Liver (tissue), 9 donors: Measurements from ENCODE around the gene S1PR1. TPM values are rescaled to one million over a fixed set of nuclear protein-coding genes. Genes with fewer than 3 reads are reported as not detected.

Source experiments
- DNase-seq: peaks from one replicate; pipeline ENCODE4 v3.0.0-alpha.2; 2017; ENCODE audit warnings: low spot score
- H3K27ac ChIP-seq, 2 donors: one replicate each; pipeline ENCODE4 v1.7.0; 2013; ENCODE audit warnings: inconsistent platforms in 2 of 2, low read length in 2 of 2, control low read depth in 1 of 2, low read depth in 1 of 2, mild to moderate bottlenecking in 1 of 2
- H3K27me3 ChIP-seq, 4 donors: one replicate each; pipeline versions ENCODE4 v1.6.1 to v1.7.0; 2013; ENCODE audit warnings: low read length in 3 of 4, inconsistent platforms in 1 of 4, mild to moderate bottlenecking in 1 of 4, moderate library complexity in 1 of 4; ENCODE audit not compliant: control insufficient read depth in 4 of 4, insufficient read depth in 4 of 4
- H3K36me3 ChIP-seq, 4 donors: one replicate each; pipeline versions ENCODE4 v1.6.1 to v1.7.0; 2013; ENCODE audit warnings: low read length in 3 of 4, mild to moderate bottlenecking in 3 of 4, low read depth in 1 of 4, moderate library complexity in 1 of 4; ENCODE audit not compliant: control insufficient read depth in 4 of 4, insufficient read depth in 3 of 4
- H3K4me1 ChIP-seq, 4 donors: one replicate each; pipeline versions ENCODE4 v1.6.1 to v1.7.0; 2013; ENCODE audit warnings: low read length in 3 of 4, mild to moderate bottlenecking in 3 of 4, moderate library complexity in 1 of 4; ENCODE audit not compliant: control insufficient read depth in 4 of 4, insufficient read depth in 4 of 4
- H3K4me3 ChIP-seq, 3 donors: one replicate each; pipeline versions ENCODE4 v1.6.1 to v1.7.0; 2013; ENCODE audit warnings: low read length in 3 of 3, control low read depth in 1 of 3, low read depth in 1 of 3, mild to moderate bottlenecking in 1 of 3
- H3K9ac ChIP-seq, 2 donors: one replicate each; pipeline ENCODE4 v1.7.0; 2013; ENCODE audit warnings: low read length in 2 of 2, mild to moderate bottlenecking in 2 of 2, moderate library complexity in 2 of 2, control low read depth in 1 of 2, low read depth in 1 of 2
- H3K9me3 ChIP-seq, 4 donors: one replicate each; pipeline versions ENCODE4 v1.6.1 to v1.7.0; 2013; ENCODE audit warnings: low read length in 3 of 4; ENCODE audit not compliant: control insufficient read depth in 4 of 4
- EGR1 ChIP-seq, 2 donors: IDR thresholded peaks; 2 replicates each; pipeline ENCODE4 v1.6.1; 2016 to 2018; ENCODE audit warnings: antibody characterized with exemption in 2 of 2, low read depth in 2 of 2
- FOXA1 ChIP-seq: IDR thresholded peaks from 2 replicates; pipeline ENCODE4 v1.6.1; 2016; ENCODE audit warnings: antibody characterized with exemption
- FOXA2 ChIP-seq: IDR thresholded peaks from 2 replicates; pipeline ENCODE4 v1.6.1; 2016; ENCODE audit warnings: antibody characterized with exemption
- GABPA ChIP-seq, 2 donors: IDR thresholded peaks in 1 of 2; conservative IDR thresholded peaks in 1 of 2; 2 replicates each; pipeline ENCODE4 v1.6.1; 2016; ENCODE audit warnings: antibody characterized with exemption in 2 of 2, mild to moderate bottlenecking in 1 of 2, moderate library complexity in 1 of 2
- HNF4A ChIP-seq, 2 donors: conservative IDR thresholded peaks; 2 replicates each; pipeline ENCODE4 v1.6.1; 2016; ENCODE audit warnings: antibody characterized with exemption in 2 of 2, mild to moderate bottlenecking in 2 of 2
- HNF4G ChIP-seq: IDR thresholded peaks from 2 replicates; pipeline ENCODE4 v1.6.1; 2016; ENCODE audit warnings: antibody characterized with exemption
- JUND ChIP-seq, 2 donors: IDR thresholded peaks; 2 replicates each; pipeline ENCODE4 v1.6.1; 2016; ENCODE audit warnings: antibody characterized with exemption in 2 of 2
- MAX ChIP-seq: IDR thresholded peaks from 2 replicates; pipeline ENCODE4 v1.6.1; 2016; ENCODE audit warnings: antibody characterized with exemption
- NR2F2 ChIP-seq: IDR thresholded peaks from 2 replicates; pipeline ENCODE4 v1.6.1; 2016; ENCODE audit warnings: antibody characterized with exemption
- RAD21 ChIP-seq, 2 donors: IDR thresholded peaks; 2 replicates each; pipeline ENCODE4 v1.6.1; 2016; ENCODE audit warnings: antibody characterized with exemption in 2 of 2, mild to moderate bottlenecking in 2 of 2
- RXRA ChIP-seq, 2 donors: IDR thresholded peaks; 2 replicates each; pipeline ENCODE4 v1.6.1; 2017 to 2018; ENCODE audit warnings: antibody characterized with exemption in 2 of 2, mild to moderate bottlenecking in 1 of 2
- SP1 ChIP-seq: IDR thresholded peaks from 2 replicates; pipeline ENCODE4 v1.6.1; 2018; ENCODE audit warnings: antibody characterized with exemption, mild to moderate bottlenecking
- TAF1 ChIP-seq: conservative IDR thresholded peaks from 2 replicates; pipeline ENCODE4 v1.6.1; 2016; ENCODE audit warnings: antibody characterized with exemption, mild to moderate bottlenecking
- YY1 ChIP-seq: IDR thresholded peaks from 2 replicates; pipeline ENCODE4 v1.6.1; 2016; ENCODE audit warnings: antibody characterized with exemption, mild to moderate bottlenecking
- WGBS: extraction: QIAGEN DNeasy Blood & Tissue Kit; methylation state at CpG from one replicate; pipeline ENCODE4 v1.1.7; 2013; 5-methylcytosine and 5-hydroxymethylcytosine counted together
- polyA plus RNA-seq, 2 donors: library from polyadenylated mRNA; stranded (reverse) in 1 of 2; unstranded in 1 of 2; fragments of 200-250 nt in 1 of 2; fragments of >200 nt in 1 of 2; fragmentation: Nextera tagmentation in 1 of 2; extraction: Ambion mirVana in 1 of 2; gene quantifications; one replicate each; pipeline versions ENCODE4 v1.2.1 to v1.2.3, GENCODE V29; 2013 to 2015
- total RNA-seq, 2 donors: library from RNA; depleted of rRNA; stranded (reverse); fragments of >200 nt; gene quantifications; one replicate each; pipeline ENCODE4 v1.2.3, GENCODE V29; 2014
- TF ChIP-seq, protein P1 (sequence below): IDR thresholded peaks from 2 replicates; pipeline ENCODE4 v1.6.1; 2016; ENCODE audit warnings: antibody characterized with exemption, mild to moderate bottlenecking
- TF ChIP-seq, protein P2 (sequence below): fragments of 150-350 bp; IDR thresholded peaks from 2 replicates; pipeline ENCODE4 v1.5.1; 2017; ENCODE audit warnings: improper control_type of control experiment, low read depth, low read length; ENCODE audit not compliant: missing input control
- TF ChIP-seq, protein P3 (sequence below): IDR thresholded peaks from 2 replicates; pipeline ENCODE4 v1.6.1; 2016; ENCODE audit warnings: antibody characterized with exemption
- donor health status: healthy.
- donor health status: healthy.
- donor health status: healthy.
- donor health status: healthy.
- donor health status: healthy.

The S1PR1 gene
- total and polyA plus RNA-seq, 4 donors, result 7.8 to 13.9 (median 11.1) TPM

- no peaks in the 10 kb centered on the region for H3K36me3 ChIP-seq
- H3K4me3 ChIP-seq, result no peak overlapping the region
- H3K9me3 ChIP-seq, result no peaks in the 10 kb centered on the region
- TF ChIP-seq HNF4G, result no peak
- TF ChIP-seq TAF1, result no peak
- no peak for TF ChIP-seq FOXA2
- no peak for TF ChIP-seq FOXA1
- TF ChIP-seq RAD21 (IDR thresholded peaks at IDR 0.05), result no peak
- no peak for DNase-seq
- no peak overlapping the region for H3K9ac ChIP-seq
- H3K4me1 ChIP-seq, result no peaks in the 10 kb centered on the region
- 95% methylated on average over 3 of the region's 3 CpGs for WGBS
- no peak overlapping the region for H3K27ac ChIP-seq
- H3K27me3 ChIP-seq, result no peaks in the 10 kb centered on the region
Observed at GRCh38 chr1:101281751-101282150, 44.9 kb downstream of the S1PR1 start.

GRCh38 chr1:101282314-101283038 is 45.7 kb downstream of the S1PR1 start:
- no peaks in the 10 kb centered on the region for H3K4me1 ChIP-seq
- H3K9ac ChIP-seq, result no peak overlapping the region
- no peaks in the 10 kb centered on the region for H3K9me3 ChIP-seq
- no peak for DNase-seq
- 83% methylated on average over 10 of the region's 10 CpGs for WGBS
- no peak overlapping the region for H3K27ac ChIP-seq
- no peaks in the 10 kb centered on the region for H3K27me3 ChIP-seq
- no peaks in the 10 kb centered on the region for H3K36me3 ChIP-seq
- TF ChIP-seq HNF4A (conservative IDR thresholded peaks at IDR 0.05) (no peak), SP1 (no peak), NR2F2 (no peak), JUND (IDR thresholded peaks at IDR 0.05) (no peak), YY1 (no peak), FOXA2 (no peak), EGR1 (IDR thresholded peaks at IDR 0.05; ENCODE audit: low read depth in 2 of 2) (no peak)
- TF ChIP-seq, protein P1, sequence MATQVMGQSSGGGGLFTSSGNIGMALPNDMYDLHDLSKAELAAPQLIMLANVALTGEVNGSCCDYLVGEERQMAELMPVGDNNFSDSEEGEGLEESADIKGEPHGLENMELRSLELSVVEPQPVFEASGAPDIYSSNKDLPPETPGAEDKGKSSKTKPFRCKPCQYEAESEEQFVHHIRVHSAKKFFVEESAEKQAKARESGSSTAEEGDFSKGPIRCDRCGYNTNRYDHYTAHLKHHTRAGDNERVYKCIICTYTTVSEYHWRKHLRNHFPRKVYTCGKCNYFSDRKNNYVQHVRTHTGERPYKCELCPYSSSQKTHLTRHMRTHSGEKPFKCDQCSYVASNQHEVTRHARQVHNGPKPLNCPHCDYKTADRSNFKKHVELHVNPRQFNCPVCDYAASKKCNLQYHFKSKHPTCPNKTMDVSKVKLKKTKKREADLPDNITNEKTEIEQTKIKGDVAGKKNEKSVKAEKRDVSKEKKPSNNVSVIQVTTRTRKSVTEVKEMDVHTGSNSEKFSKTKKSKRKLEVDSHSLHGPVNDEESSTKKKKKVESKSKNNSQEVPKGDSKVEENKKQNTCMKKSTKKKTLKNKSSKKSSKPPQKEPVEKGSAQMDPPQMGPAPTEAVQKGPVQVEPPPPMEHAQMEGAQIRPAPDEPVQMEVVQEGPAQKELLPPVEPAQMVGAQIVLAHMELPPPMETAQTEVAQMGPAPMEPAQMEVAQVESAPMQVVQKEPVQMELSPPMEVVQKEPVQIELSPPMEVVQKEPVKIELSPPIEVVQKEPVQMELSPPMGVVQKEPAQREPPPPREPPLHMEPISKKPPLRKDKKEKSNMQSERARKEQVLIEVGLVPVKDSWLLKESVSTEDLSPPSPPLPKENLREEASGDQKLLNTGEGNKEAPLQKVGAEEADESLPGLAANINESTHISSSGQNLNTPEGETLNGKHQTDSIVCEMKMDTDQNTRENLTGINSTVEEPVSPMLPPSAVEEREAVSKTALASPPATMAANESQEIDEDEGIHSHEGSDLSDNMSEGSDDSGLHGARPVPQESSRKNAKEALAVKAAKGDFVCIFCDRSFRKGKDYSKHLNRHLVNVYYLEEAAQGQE, result no peak
- TF ChIP-seq, protein P2, sequence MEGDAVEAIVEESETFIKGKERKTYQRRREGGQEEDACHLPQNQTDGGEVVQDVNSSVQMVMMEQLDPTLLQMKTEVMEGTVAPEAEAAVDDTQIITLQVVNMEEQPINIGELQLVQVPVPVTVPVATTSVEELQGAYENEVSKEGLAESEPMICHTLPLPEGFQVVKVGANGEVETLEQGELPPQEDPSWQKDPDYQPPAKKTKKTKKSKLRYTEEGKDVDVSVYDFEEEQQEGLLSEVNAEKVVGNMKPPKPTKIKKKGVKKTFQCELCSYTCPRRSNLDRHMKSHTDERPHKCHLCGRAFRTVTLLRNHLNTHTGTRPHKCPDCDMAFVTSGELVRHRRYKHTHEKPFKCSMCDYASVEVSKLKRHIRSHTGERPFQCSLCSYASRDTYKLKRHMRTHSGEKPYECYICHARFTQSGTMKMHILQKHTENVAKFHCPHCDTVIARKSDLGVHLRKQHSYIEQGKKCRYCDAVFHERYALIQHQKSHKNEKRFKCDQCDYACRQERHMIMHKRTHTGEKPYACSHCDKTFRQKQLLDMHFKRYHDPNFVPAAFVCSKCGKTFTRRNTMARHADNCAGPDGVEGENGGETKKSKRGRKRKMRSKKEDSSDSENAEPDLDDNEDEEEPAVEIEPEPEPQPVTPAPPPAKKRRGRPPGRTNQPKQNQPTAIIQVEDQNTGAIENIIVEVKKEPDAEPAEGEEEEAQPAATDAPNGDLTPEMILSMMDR, result no peak
- H3K4me3 ChIP-seq, result no peak overlapping the region

GRCh38 chr1:101283443-101283842 is 46.6 kb downstream of the S1PR1 start:
- 68% methylated on average over 3 of the region's 3 CpGs for WGBS
- DNase-seq, result no peak

More at GRCh38 chr1:101283443-101283842, 46.6 kb downstream of the S1PR1 start:
- peaks cover 0 to 4% (median 1%) of the 10 kb centered on the region in 4 donors for H3K4me1 ChIP-seq
- H3K9me3 ChIP-seq, result no peaks in the 10 kb centered on the region
- no peak overlapping the region for H3K9ac ChIP-seq
- no peak for TF ChIP-seq TAF1
- TF ChIP-seq MAX, result no peak
- no peak for TF ChIP-seq JUND (IDR thresholded peaks at IDR 0.05)
- TF ChIP-seq, protein P3, sequence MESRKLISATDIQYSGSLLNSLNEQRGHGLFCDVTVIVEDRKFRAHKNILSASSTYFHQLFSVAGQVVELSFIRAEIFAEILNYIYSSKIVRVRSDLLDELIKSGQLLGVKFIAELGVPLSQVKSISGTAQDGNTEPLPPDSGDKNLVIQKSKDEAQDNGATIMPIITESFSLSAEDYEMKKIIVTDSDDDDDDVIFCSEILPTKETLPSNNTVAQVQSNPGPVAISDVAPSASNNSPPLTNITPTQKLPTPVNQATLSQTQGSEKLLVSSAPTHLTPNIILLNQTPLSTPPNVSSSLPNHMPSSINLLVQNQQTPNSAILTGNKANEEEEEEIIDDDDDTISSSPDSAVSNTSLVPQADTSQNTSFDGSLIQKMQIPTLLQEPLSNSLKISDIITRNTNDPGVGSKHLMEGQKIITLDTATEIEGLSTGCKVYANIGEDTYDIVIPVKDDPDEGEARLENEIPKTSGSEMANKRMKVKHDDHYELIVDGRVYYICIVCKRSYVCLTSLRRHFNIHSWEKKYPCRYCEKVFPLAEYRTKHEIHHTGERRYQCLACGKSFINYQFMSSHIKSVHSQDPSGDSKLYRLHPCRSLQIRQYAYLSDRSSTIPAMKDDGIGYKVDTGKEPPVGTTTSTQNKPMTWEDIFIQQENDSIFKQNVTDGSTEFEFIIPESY, result no peak
- no peak for TF ChIP-seq HNF4G
- TF ChIP-seq, protein P1, result no peak
- TF ChIP-seq GABPA (IDR thresholded peaks at IDR 0.05 in 1 of 2, conservative IDR thresholded peaks at IDR 0.05 in 1 of 2), result no peak
- no peak for TF ChIP-seq RXRA (IDR thresholded peaks at IDR 0.05)
- TF ChIP-seq FOXA2, result no peak
- TF ChIP-seq YY1, result no peak
- H3K4me3 ChIP-seq, result no peak overlapping the region
- H3K27ac ChIP-seq, result no peak overlapping the region
- no peaks in the 10 kb centered on the region for H3K27me3 ChIP-seq
- H3K36me3 ChIP-seq, result no peaks in the 10 kb centered on the region
